ENCODE results near the gene ARRDC4.

GRCh38 chr15:97953254-97953653 is 7.2 kb upstream of the ARRDC4 start:
- TF ChIP-seq CTCF (IDR thresholded peaks at IDR 0.05; ENCODE audit: low read length) (no peak), EZH2 (optimal IDR thresholded peaks at IDR 0.05; ENCODE audit: low read depth, low read length) (no peak)
